GM19468 (cell line): ENCODE measurements around the gene NPC1.

Source experiments
- ATAC-seq: cut with Tn5 transposase; IDR thresholded peaks from one replicate; pipeline ENCODE4 v1.9.1; 2021; ENCODE audit warnings: mild to moderate bottlenecking, moderate library complexity, moderate number of reproducible peaks; ENCODE audit not compliant: unreplicated experiment; ENCODE audit errors: extremely low read depth

NPC1 gene

DNA sequence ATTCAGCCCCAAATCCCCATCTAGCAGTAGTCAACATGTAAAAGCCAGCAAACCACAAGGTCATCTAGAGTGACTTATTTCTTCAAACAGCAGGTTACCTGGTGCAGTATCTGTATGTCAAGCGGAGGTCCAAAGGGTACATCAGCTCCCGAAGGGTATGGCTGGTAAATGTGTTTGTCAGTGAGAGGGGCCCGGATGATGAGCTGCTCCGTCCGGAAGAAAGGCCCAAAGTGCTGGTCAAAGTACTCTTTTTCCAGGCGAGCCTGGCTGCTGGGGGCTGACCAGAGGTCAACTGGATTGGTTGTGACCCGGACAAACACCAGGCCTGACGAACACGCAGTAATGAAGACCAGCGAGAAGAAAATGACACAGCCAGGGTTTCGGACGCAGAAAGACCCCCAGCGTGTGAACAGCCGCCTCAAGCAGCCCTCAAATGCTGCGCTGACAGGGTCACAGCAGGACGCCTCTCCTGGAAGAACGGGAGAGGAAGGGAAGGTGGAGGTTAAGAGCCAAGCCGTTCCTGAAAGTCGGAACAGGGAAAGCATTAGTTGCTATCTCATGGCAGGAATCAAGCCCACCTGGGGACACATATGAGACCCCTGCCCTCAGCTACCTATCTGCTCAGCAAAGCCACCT is 30.0 kb downstream of the NPC1 start:
- no peak for ATAC-seq

DNA sequence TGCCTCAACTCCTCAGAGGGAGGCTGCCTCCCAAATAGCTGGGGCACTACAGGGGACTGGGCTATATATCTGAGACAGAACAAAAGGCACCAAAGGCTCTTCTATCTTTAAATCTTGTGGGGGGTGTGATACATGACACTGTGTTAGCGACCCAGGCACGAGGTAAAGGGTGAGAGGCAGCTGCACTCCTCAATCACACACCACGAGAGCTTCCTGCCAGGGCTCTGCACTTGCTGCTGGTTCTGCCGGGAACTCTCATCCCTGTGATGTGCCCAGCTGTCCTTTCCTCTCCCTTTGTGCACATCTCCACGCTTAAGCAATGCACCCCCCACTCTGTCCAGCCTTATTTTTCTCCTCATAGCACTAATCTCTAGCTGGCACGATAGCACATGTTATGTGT is 32.4 kb downstream of the NPC1 start:
- no peak for ATAC-seq

DNA sequence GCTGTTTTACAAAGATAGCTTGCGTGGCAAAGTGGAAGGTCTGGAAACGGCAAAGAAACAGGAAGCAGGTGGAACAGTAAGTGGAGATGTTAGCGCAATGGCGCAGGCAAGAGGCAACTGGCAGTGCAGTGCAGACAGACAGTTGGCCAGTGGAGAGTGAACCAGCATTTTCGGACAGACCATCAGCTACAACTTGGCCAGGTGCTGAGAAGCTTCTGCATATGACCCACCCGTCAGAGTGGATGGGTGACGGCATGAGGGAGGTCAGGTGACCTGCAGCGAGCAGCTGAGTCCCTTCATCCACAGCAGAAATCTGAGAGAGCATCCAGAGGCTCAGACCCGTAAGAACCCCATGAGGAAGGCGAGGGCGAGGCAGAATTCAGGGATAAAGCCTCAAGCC is 33.8 kb downstream of the NPC1 start:
- no peak for ATAC-seq

DNA sequence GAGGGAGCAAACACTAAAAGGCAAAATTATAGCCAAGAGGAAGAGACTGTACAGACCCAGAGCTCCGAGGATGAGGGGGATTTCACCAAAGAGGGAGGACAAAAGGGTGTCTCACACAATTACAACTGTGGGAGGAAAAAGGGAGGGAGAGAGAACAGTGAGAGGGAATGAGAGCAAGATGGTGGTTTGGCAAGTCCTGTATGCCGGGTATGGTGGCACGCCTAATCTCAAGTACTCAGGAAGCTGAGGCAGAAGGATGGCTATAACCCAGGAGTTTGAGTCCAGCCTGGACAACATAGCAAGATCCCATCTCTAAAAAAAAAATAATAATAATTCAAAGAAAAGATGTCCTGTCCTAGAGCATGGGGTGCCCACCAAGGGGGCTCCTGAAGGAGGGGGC is 34.3 kb downstream of the NPC1 start:
- ATAC-seq: no peak

DNA sequence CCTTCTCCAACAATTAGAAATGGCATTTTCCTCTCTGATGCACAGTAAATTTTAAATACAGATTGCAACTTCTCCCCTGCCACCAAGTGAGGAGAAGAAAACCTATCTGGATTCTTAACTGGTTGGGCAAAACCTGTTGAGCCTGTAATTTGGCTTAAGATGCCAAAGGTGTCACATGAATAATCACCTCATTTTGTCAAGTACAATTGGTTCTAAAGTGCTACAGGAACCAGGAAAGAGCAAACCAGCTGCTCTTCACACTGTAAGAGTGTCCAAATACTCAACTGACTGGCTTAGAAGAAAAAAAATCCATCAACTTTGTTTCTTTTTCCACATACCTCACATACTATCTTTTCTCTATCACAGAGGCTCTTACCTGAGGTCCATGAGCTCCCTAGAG is 35.4 kb downstream of the NPC1 start:
- ATAC-seq: no peak

DNA sequence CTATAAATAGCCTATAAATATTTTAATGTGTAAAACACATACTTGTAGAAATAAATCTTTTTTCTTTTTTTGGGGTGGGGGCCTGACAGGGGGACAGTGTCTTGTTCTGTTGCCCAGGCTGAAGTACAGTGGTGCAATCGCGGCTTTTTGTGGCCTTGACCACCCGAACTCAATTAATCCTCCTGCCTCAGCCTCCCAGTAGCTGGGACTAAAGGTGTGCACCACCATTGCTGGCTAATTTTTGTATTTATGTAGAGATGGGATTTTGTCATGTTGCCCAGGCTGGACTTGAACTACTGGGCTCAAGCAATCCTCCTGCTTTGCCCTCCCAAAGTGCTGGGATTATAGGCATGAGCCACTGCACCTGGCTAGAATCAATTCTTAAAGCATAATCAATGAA is 37.6 kb downstream of the NPC1 start:
- no peak for ATAC-seq

DNA sequence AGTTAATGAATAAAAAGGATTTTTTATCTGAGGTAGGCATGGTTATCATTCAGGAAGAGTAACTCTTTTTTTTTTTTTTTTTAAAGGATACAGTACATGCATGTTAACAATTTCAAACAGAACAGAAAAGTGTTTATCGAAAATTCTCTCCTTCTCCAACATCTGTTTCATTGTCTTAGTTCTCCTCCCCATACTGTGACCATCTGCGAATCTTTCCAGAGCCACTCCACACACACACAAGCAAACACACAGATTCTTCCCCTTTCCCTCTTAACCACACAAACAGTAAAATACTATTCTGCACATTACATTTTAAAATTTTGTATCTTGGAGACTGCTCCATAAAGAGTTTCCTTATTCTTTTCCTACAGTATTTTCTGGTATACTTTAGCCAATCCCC is 38.0 kb downstream of the NPC1 start:
- no peak for ATAC-seq

DNA sequence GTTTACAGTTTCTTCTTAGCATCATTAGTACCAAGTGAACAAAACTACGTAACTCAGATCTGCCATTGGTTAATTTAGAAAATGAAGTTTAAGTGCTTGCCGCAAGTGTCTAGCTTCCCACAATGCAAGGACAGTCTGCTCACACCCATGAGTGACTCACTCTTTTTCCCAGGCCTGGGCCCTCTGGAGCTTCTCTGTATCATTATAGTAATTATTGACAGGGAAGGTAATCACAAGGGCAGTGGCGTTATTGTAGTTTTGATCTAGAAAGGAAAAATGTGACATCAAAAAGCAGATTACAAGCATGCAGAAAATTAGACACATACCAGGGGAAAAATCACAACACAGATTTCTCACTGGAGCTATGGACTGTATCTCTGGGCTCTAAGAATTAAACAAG is 38.5 kb downstream of the NPC1 start:
- no peak for ATAC-seq

DNA sequence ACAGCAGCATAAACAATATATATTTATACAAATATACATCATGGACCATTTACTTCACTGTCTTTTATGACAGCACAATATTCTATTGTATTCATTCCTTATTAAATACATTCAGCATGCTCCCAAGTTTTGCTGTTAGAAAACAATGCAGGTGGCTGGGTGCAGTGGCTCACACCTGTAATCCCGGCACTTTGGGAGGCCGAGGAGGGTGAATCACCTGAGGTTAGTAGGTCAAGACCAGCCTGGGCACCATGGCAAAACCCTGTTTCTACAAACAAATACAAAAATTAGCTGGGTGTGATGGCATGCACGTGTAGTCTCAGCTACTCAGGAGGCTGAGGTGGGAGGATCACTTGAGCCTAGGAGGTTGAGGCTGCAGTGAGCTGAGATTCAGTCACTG is 39.0 kb downstream of the NPC1 start:
- ATAC-seq: no peak

DNA sequence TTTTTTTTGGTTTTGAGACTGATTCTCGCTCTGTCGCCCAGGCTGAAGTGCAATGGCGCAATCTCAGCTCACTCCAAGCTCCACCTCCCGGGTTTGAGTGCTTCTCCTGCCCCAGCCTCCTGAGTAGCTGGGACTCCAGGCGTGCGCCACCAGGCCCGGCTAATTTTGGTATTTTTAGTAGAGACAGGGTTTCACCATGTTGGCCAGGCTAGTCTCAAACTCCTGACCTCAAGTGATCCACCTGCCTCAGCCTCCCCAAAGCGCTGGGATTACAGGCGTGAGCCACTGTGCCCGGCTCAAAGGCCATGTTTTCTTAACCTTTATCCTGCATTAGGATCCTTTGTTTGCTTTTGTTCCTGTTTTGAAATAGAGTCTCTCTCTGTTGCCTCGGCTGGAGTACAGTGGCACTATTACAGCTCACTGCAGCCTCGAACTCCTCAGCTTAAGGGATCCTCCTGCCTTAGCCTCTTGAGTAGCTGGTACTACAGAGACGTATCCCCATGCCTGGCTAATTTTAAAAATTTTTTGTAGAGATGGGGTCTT is 41.0 kb downstream of the NPC1 start:
- ATAC-seq: no peak

DNA sequence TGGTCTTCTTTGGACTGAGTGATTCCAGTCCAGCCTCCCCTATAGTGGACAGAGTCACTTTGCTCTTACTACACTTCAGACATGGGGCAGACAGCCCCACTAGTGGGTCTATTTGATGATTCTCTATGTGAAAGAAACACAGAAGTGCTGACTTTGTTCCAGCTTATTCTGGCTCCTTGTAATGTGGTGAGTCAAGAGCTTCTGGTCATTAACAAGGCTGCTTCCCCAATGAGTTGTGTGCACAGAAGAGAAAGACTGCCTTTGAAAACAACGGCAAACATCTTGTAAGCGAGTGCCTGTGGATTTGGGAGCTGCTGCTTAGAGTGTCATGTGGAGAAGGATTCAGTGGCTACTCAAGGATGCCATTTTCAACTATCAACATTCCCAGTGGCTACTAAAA is 43.8 kb downstream of the NPC1 start:
- no peak for ATAC-seq

DNA sequence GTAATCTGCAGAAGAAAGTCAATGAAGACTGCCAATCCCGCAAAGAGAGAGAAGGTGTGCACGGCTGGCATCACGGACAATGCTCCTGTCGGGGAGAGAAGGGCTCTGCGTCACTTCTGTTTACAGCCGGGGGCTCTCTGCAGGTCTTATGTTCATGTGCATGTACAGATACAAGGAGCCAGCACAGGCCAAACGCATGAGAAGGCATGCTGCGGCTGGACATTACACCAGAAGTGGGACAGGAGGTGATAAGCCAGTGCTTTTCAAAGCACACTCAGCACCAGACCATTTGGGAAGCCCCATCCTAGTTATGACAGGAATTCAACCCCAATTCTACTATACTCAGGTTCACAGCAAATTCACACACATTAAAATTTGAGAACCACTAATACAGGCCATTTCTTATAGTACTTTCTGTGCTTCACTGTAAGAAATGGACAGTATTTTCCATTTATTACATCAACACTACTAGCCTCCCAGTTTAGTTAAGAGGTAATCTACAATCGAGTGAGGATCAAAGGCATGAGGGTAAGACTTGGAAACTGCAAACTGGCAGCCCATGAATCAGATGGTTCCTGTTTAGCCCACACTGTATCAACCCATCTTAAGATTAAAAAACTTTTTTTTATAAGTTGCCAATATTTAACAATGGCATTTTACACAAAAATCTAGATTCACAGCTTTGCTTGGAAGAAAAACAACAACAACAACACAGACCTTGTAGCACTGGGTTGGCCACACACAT is 44.8 kb downstream of the NPC1 start:
- no peak for ATAC-seq

DNA sequence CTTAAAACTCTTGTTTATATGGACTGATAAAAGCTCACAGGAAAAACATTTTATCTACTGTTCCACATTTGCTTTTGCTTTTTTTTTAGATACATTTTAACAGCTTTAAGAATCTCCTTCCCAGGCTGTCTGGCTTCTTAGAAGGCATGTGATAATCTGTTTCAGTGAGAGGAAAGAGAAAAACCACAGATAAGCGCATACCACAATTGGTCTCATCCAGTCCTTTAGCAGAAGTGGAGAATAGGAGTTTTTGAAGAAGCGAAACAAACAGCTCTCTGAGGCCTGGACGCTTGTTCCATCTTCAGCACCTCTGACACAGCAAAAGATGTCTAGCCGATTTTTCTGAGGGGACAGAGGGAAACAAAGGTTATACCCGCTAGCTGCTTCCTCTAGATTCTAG is 45.4 kb downstream of the NPC1 start:
- no peak for ATAC-seq

DNA sequence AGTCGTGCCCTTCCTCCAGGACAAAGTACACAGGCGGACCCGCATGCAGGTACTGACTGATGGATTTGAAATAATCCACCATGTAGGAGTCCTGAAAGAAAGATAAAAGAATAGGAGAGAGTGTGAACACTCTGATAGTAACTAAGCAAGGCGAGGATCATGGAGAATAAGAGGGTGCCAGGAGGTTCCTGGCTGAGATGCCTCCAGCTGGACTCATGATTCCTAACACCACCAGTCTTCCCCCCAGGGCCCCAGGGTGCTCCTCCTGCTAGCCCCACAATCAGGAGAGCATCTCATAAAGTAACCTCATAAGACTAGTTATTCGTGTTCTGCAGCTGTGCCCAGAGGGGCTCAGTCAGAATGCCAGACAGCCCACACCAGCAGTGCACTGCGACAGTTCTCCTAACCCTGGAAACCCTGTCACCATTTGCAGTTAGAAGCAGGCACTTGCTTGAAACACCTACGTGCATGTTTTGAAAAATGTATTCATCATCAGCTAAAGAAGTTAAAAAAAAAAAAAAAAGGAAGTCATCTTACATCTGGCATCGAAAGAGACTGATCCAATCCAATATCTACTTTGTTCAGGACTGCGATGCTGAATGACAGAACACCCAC is 46.3 kb downstream of the NPC1 start:
- ATAC-seq: no peak

DNA sequence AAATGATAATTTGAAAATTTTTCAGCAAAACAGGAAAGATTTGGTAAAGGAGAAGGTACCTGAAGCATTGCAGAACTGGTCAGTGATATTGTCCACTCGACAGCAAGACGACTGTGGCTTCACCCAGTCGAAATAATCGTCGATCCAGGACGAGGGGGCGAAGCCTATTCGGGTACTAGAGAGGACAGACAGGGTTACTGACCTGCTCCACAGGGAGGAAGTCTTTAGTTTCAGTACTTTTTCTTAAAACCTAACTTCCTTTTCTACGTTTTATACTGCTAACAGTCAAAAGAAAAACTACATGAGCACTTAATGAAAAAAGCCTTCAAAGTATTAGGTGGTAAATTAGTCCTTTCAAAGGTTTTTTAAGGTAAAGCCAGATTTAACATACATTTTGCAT is 47.0 kb downstream of the NPC1 start:
- no peak for ATAC-seq

DNA sequence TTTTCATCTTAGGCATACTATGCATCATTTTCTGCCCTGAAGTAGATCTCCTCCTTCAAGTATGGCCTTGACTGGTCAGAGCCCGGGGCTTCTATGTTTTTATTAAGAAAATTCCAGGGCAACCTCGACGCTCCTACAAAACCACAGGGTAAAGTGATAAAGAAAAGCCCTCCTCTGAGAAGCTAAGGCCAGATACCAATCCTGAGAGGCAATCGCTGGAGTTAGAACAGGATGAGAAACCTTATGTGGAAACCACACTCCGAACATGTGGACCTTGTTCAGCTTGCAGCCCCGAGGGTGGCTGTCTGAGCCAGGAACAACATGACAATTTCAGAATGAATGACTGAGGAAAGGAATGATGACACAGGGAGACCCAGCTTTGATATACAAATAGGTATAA is 47.4 kb downstream of the NPC1 start:
- ATAC-seq: no peak

DNA sequence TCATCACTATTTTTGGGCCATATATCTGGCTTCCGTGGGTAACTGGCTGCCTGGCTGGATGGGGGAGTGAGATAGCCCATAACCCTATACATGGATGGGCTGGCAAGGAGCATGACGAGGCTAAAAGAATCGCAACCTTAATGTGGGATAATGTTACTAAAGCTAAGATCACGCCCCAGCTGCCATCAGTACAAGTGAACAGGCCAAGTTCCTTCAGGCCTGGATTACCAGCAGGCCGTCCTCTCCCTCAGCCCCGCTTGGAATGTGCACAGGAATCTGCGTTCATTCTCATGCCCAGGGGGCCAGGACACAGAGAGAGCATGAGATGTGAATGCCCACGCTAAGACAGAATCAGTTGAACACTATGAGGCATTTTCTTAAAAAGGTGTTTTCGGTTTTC is 48.3 kb downstream of the NPC1 start:
- ATAC-seq: no peak

DNA sequence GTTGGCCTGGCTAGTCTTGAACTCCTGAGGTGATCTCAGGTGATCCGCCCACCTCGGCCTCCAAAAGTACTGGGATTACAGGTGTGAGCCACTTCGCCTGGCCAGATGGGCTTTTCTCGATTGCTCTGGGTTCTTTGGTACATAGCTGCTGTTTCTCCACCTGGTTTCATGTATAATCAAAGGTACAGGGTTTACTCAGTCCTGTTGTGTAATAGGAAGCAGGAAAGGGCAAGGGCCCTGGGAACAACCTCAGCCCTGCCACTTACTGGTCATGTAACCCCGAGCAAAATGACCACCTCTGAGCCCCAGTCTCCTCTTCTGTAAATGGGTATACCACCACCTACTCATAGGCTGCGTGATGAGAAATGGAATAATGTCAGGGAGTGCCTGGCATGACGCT is 49.0 kb downstream of the NPC1 start:
- ATAC-seq: no peak

DNA sequence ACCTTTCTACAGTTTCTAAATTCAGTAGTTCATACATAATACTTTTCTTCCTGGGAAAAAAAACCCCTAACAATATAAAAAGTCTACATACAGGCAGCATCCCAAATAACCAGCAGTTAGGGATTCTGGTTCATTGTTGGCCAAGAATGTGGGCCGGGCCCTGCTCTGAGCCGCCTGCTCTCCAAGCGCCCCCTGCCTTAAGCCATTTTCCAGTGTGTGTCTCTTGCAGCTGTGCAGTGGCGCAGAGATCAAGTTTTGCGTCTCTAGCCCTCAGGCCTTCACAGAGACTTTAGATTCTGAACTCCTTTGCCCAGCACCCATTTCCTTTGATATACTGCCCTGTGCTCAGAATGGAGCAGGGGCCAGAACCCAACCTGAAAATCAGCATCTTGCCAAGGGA is 50.1 kb downstream of the NPC1 start:
- no peak for ATAC-seq

DNA sequence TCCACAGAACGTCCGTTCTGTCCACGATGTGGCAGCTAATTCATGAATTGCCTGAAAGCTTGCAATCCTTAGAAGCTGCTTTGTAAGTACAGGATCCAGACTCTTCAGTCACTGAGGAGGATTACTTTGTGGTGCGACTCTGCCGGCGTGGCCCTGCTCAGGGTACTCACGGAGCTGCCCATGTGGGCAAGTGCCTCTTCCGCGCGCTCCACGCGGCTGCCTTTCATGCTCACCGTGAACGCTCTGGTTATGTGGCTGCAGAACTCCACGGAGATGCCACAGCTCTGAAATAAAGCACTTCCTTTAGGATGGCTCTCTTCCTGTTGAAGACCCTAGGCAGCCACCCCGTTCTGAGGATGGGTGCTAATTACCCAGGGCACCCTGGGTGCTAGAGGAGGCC is 52.0 kb downstream of the NPC1 start:
- no peak for ATAC-seq

DNA sequence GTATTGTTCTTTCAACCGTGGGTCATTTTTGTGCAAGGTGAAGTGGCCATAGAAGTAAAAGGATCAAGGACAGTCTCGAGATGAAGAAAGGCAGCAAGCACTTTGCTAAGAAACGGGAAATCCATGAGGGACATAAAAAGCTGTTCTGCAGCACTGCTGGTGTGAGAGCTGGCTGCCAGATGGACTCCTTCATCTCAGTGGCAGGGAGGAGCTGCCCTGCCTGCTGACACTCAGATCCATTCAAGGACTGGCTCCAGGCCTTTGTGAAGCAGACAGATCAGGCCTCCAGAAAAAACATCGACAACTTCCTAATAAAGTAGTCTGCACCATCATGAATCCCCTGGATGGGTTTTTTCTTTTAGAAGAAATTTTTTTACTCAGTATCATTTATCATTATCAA is 53.5 kb downstream of the NPC1 start:
- no peak for ATAC-seq

DNA sequence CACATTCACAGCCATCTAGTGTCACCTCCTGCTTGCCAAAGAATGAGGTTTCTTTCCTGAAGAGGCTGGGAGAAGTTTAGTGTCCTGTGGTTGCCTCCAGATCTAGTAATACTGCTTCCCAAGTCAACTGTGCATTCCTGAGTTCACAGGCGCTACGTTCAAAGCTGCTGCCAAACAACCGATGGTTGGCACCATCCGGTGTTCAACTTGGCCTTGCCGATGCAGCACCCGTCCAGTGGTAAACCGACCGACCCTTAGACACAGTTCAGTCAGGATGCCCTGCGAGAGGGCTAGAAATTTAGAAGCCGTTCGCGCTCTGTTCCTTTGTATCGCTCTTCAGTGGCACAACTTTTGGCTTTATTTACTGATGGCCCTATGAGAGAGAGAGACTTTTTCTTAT is 54.4 kb downstream of the NPC1 start:
- ATAC-seq: no peak
